GM23338 (cell line): Measurements from ENCODE around the gene TERT. TPM values are rescaled to one million over a fixed set of nuclear protein-coding genes. Genes with fewer than 3 reads are reported as not detected.

Source experiments
- ATAC-seq: fragments of 200-7000 bp; cut with Tn5 transposase; 3 replicates; pipeline ENCODE4 v1.9.1; 2020
- DNase-seq: peaks from one replicate; pipeline ENCODE4 v3.0.0-alpha.2; 2015; ENCODE audit warnings: low spot score
- H2AFZ ChIP-seq: fragments of 200-600 bp; sonication (generic); 2 replicates; pipeline ENCODE4 v1.8.0; 2016; ENCODE audit warnings: antibody characterized with exemption, mild to moderate bottlenecking, moderate library complexity
- H3F3A ChIP-seq: fragments of 200-600 bp; sonication (generic); replicated peaks from 2 replicates; pipeline ENCODE4 v1.8.0; 2017; ENCODE audit warnings: antibody characterized with exemption, mixed run types, low read depth
- H3K27ac ChIP-seq: fragments of 200-600 bp; sonication (generic); 2 replicates; pipeline ENCODE4 v1.6.1; 2016; ENCODE audit warnings: low read depth
- H3K27me3 ChIP-seq: fragments of 200-600 bp; sonication (generic); 2 replicates; pipeline ENCODE4 v1.8.0; 2016; ENCODE audit warnings: mild to moderate bottlenecking, mixed run types, moderate library complexity; ENCODE audit not compliant: insufficient read depth
- H3K36me3 ChIP-seq: fragments of 200-600 bp; sonication (generic); 2 replicates; pipeline ENCODE4 v1.8.0; 2016; ENCODE audit warnings: mild to moderate bottlenecking; ENCODE audit not compliant: insufficient read depth
- H3K4me1 ChIP-seq: fragments of 200-600 bp; sonication (generic); 2 replicates; pipeline ENCODE4 v1.8.0; 2016; ENCODE audit warnings: mild to moderate bottlenecking, moderate library complexity; ENCODE audit not compliant: insufficient read depth
- H3K4me2 ChIP-seq: fragments of 200-600 bp; sonication (generic); 2 replicates; pipeline ENCODE4 v1.7.1; 2017; ENCODE audit warnings: mixed run types
- H3K4me3 ChIP-seq: fragments of 200-600 bp; sonication (generic); 2 replicates; pipeline ENCODE4 v1.6.1; 2016; ENCODE audit warnings: mixed run types
- H3K79me2 ChIP-seq: fragments of 200-600 bp; sonication (generic); replicated peaks from 2 replicates; pipeline ENCODE4 v1.8.0; 2017; ENCODE audit warnings: mild to moderate bottlenecking; ENCODE audit not compliant: insufficient read depth
- H3K9me2 ChIP-seq: fragments of 200-600 bp; sonication (generic); 2 replicates; pipeline ENCODE4 v1.8.0; 2017; ENCODE audit not compliant: insufficient read depth
- H4K20me1 ChIP-seq: fragments of 200-600 bp; sonication (generic); replicated peaks from 2 replicates; pipeline ENCODE4 v1.8.0; 2017; ENCODE audit warnings: mild to moderate bottlenecking; ENCODE audit not compliant: insufficient read depth
- H3K27ac Mint-ChIP-seq: 2 replicates; pipeline ENCODE4 v1.8.0; 2020; ENCODE audit warnings: inconsistent platforms, mild to moderate bottlenecking, moderate library complexity, mixed read lengths
- H3K27me3 Mint-ChIP-seq: 3 replicates; pipeline ENCODE4 v1.8.0; 2022; ENCODE audit warnings: low read depth, mild to moderate bottlenecking, moderate library complexity, mixed read lengths, inconsistent platforms; ENCODE audit not compliant: insufficient read depth, poor library complexity
- H3K36me3 Mint-ChIP-seq: 3 replicates; pipeline ENCODE4 v1.8.0; 2021; ENCODE audit warnings: low read depth, mild to moderate bottlenecking, inconsistent platforms, moderate library complexity, mixed read lengths
- H3K4me1 Mint-ChIP-seq: 3 replicates; pipeline ENCODE4 v1.8.0; 2020; ENCODE audit warnings: mild to moderate bottlenecking, inconsistent platforms, mixed read lengths
- H3K4me3 Mint-ChIP-seq: 3 replicates; pipeline ENCODE4 v1.8.0; 2021; ENCODE audit warnings: moderate library complexity, mild to moderate bottlenecking, inconsistent platforms, mixed read lengths
- H3K9me3 Mint-ChIP-seq: 3 replicates; pipeline ENCODE4 v1.8.0; 2020; ENCODE audit warnings: moderate library complexity, mild to moderate bottlenecking, inconsistent platforms, mixed read lengths
- CREB1 ChIP-seq: fragments of 250-450 bp; sonication (Bioruptor Pico); IDR thresholded peaks from 2 replicates; pipeline ENCODE4 v1.5.0; 2020; ENCODE audit warnings: low read depth, mild to moderate bottlenecking, moderate library complexity
- CTCF ChIP-seq, 2 experiments: fragments of 200-600 bp in 1 of 2; sonication (generic) in 1 of 2; conservative IDR thresholded peaks; 2 replicates each; pipeline versions ENCODE4 v1.5.1 to v1.6.1; 2016 to 2017; ENCODE audit warnings: antibody characterized with exemption in 2 of 2, low read depth in 2 of 2, mild to moderate bottlenecking in 2 of 2, moderate library complexity in 1 of 2
- ETS1 ChIP-seq: IDR thresholded peaks from 2 replicates; pipeline ENCODE4 v1.6.1; 2016; ENCODE audit warnings: antibody characterized with exemption
- EZH2 ChIP-seq: fragments of 200-600 bp; sonication (generic); IDR thresholded peaks from one replicate; pipeline ENCODE4 v1.8.0; 2017; ENCODE audit warnings: antibody characterized with exemption, mild to moderate bottlenecking, low read depth; ENCODE audit not compliant: unreplicated experiment
- EZH2phosphoT487 ChIP-seq: fragments of 200-600 bp; sonication (generic); IDR thresholded peaks from one replicate; pipeline ENCODE4 v1.8.1; 2018; ENCODE audit warnings: antibody characterized with exemption; ENCODE audit not compliant: unreplicated experiment
- JUNB ChIP-seq: IDR thresholded peaks from one replicate; pipeline ENCODE4 v1.6.1; 2016; ENCODE audit warnings: antibody characterized with exemption; ENCODE audit not compliant: unreplicated experiment
- NANOG ChIP-seq: IDR thresholded peaks from 2 replicates; pipeline ENCODE4 v1.6.1; 2016; ENCODE audit warnings: antibody characterized with exemption, borderline replicate concordance
- POLR2AphosphoS5 ChIP-seq: IDR thresholded peaks from 2 replicates; pipeline ENCODE4 v1.6.1; 2016; ENCODE audit warnings: antibody characterized with exemption, low read depth
- REST ChIP-seq: IDR thresholded peaks from one replicate; pipeline ENCODE4 v1.6.1; 2018; ENCODE audit warnings: antibody characterized with exemption; ENCODE audit not compliant: unreplicated experiment
- STAT1 ChIP-seq: IDR thresholded peaks from one replicate; pipeline ENCODE4 v1.6.1; 2016; ENCODE audit warnings: antibody characterized with exemption; ENCODE audit not compliant: unreplicated experiment
- ZNF114 ChIP-seq: fragments of 250-450 bp; sonication (Bioruptor Pico); IDR thresholded peaks from 2 replicates; pipeline ENCODE4 v1.5.0; 2020; ENCODE audit warnings: mild to moderate bottlenecking, moderate library complexity
- ZNF331 ChIP-seq: fragments of 250-450 bp; sonication (Bioruptor Pico); IDR thresholded peaks from 2 replicates; pipeline ENCODE4 v1.5.0; 2020; ENCODE audit warnings: low read depth, mild to moderate bottlenecking, moderate library complexity
- ZNF462 ChIP-seq: fragments of 250-450 bp; sonication (Bioruptor Pico); IDR thresholded peaks from 2 replicates; pipeline ENCODE4 v1.5.0; 2020; ENCODE audit warnings: mild to moderate bottlenecking, moderate library complexity
- polyA plus RNA-seq: library from polyadenylated mRNA; unstranded; fragments of >200 nt; fragmentation: Nextera tagmentation; extraction: Ambion mirVana; gene quantifications from 2 replicates; pipeline ENCODE4 v1.2.1, GENCODE V29; 2016
- total RNA-seq: library from RNA; depleted of rRNA; stranded (reverse); fragments of >200 nt; shearing (Covaris generic); gene quantifications from 2 replicates; pipeline ENCODE4 v1.2.3, GENCODE V29; 2014

TERT gene
- total and polyA plus RNA-seq, 2 experiments from 2014 or later: 9.8 to 46.4 TPM

GRCh38 chr5:1330146-1330846 is 35.4 kb upstream of the TERT start:
- H3K27ac Mint-ChIP-seq: no peak overlapping the region
- Histone ChIP-seq H3K27me3 (no peaks in the 10 kb centered on the region), H3K4me1 (no peaks in the 10 kb centered on the region), H3K4me3 (no peak overlapping the region), H3K4me2 (no peak overlapping the region), H3K27ac (no peak overlapping the region), H3K79me2 (peaks cover 8% of the 10 kb centered on the region; the same call in 1 of the 2 replicates), H2AFZ (no peak overlapping the region), H4K20me1 (0 out of 2 replicates have a peak, but pooled peaks cover 5% of the 10 kb centered on the region), H3F3A (no peaks in the 10 kb centered on the region), H3K36me3 (peaks cover 14% of the 10 kb centered on the region), H3K9me2 (no peaks in the 10 kb centered on the region)
- no peak overlapping the region for H3K4me3 Mint-ChIP-seq
- no peak for TF ChIP-seq ZNF462 (CRISPR knock-in tag)
- TF ChIP-seq JUNB: no peak
- TF ChIP-seq ZNF331 (CRISPR knock-in tag): no peak
- no peak for TF ChIP-seq CREB1 (CRISPR knock-in tag)
- no peak for TF ChIP-seq STAT1
- TF ChIP-seq CTCF (conservative IDR thresholded peaks at IDR 0.05; ENCODE audit: low read depth in 2 of 2): no peak
- no peak for TF ChIP-seq NANOG
- no peak for TF ChIP-seq POLR2AphosphoS5
- TF ChIP-seq ZNF114 (CRISPR knock-in tag): no peak
- no peak for TF ChIP-seq REST
- no peak for TF ChIP-seq ETS1
- no peak for TF ChIP-seq EZH2
- TF ChIP-seq EZH2phosphoT487: no peak
- H3K4me1 Mint-ChIP-seq: peaks cover 8% of the 10 kb centered on the region; the same call in 1 of the 3 replicates
- peaks cover 84% of the 10 kb centered on the region for H3K36me3 Mint-ChIP-seq
- ATAC-seq (no peak), DNase-seq (no peak)
- no peaks in the 10 kb centered on the region; the same call in 1 of the 3 replicates for H3K9me3 Mint-ChIP-seq
- H3K27me3 Mint-ChIP-seq: peaks cover 15% of the 10 kb centered on the region
